ENCODE results near the gene SIM1.

DNA sequence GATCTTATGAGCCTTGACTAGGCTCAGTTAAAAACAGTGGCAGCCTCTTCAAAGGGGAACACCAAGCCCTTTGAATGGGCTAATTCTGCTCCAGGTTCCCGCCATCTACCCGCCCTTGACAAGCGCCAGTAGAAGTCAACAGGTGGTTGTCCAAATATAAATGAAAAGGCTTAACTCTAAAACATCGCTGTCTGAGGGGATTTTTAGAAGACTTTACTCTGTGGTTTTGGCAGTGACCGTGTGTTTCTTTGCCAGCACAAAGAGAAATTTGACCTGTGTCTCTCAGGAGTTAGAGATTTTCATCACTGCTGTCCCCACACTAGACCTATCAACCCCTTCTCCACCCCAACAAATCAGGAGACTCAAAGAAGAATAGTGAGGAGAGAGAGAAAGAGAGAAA is 19.8 kb upstream of the SIM1 start:
- TF ChIP-seq POLR2A (IDR thresholded peaks at IDR 0.05): no peak
- TF ChIP-seq, protein P1, sequence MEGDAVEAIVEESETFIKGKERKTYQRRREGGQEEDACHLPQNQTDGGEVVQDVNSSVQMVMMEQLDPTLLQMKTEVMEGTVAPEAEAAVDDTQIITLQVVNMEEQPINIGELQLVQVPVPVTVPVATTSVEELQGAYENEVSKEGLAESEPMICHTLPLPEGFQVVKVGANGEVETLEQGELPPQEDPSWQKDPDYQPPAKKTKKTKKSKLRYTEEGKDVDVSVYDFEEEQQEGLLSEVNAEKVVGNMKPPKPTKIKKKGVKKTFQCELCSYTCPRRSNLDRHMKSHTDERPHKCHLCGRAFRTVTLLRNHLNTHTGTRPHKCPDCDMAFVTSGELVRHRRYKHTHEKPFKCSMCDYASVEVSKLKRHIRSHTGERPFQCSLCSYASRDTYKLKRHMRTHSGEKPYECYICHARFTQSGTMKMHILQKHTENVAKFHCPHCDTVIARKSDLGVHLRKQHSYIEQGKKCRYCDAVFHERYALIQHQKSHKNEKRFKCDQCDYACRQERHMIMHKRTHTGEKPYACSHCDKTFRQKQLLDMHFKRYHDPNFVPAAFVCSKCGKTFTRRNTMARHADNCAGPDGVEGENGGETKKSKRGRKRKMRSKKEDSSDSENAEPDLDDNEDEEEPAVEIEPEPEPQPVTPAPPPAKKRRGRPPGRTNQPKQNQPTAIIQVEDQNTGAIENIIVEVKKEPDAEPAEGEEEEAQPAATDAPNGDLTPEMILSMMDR (IDR thresholded peaks at IDR 0.05): no peak
- TF ChIP-seq EP300 (IDR thresholded peaks at IDR 0.05; ENCODE audit: low read depth): no peak
- no peak for TF ChIP-seq POLR2AphosphoS5 (IDR thresholded peaks at IDR 0.05)

Data from transverse colon (tissue), 4 donors.